Measurements from ENCODE around the gene DLL4.

The DLL4 gene

DNA sequence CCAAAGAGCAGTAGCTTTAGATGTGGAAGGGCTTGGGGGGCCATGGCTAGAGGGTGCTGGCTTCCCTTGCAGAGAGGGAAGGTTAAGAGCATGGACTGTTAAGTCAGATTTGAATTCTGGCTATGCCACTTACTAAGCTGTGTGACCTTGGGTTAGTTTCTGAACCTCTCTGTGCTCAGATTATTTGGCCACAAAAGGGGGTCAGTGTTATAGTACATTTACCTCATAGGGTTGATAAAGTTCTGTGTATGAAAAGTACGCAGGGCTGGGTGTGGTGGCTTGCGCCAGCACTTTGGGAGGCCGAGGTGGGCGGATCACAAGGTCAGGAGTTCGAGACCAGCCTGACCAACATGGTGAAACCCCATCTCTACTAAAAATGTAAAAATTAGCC lies 28.1 kb upstream of the DLL4 start:
- H3K27ac ChIP-seq (ENCODE audit: low read length) = no peak overlapping the region
- H3K4me1 ChIP-seq (ENCODE audit: insufficient read depth, low read length) = peaks cover 11% of the 10 kb centered on the region; the same call in 1 of the 2 replicates
- H3K4me2 ChIP-seq (ENCODE audit: insufficient read depth, low read length) = no peak overlapping the region
- H3K9me3 ChIP-seq (ENCODE audit: insufficient read depth, low read length, severe bottlenecking) = no peaks in the 10 kb centered on the region
- H3K79me2 ChIP-seq (ENCODE audit: insufficient read depth, low read length) = peaks cover 7% of the 10 kb centered on the region; the same call in 1 of the 2 replicates
- H3K4me3 ChIP-seq (ENCODE audit: low read depth in 1 of 2, low read length in 2 of 2) = no peak overlapping the region
- H3K9ac ChIP-seq (ENCODE audit: low read depth, low read length) = no peak overlapping the region
- peaks cover 36% of the 10 kb centered on the region for H4K20me1 ChIP-seq (ENCODE audit: insufficient read depth, low read length)
- no peak for DNase-seq
- peaks cover 53% of the 10 kb centered on the region for H3K36me3 ChIP-seq (ENCODE audit: insufficient read depth, low read length)
- TF ChIP-seq EZH2 (IDR thresholded peaks at IDR 0.05; ENCODE audit: borderline replicate concordance, low read depth, low read length, severe bottlenecking) (no peak), CTCF (IDR thresholded peaks at IDR 0.05; ENCODE audit: borderline replicate concordance, extremely low read depth, low read length, poor library complexity, severe bottlenecking) (no peak)
- no peak overlapping the region for H2AFZ ChIP-seq (ENCODE audit: low read depth, low read length)
- no peak for ATAC-seq (ENCODE audit: insufficient read depth, low read depth)
- no peaks in the 10 kb centered on the region for H3K27me3 ChIP-seq (ENCODE audit: insufficient read depth, low read length, poor library complexity)

DNA sequence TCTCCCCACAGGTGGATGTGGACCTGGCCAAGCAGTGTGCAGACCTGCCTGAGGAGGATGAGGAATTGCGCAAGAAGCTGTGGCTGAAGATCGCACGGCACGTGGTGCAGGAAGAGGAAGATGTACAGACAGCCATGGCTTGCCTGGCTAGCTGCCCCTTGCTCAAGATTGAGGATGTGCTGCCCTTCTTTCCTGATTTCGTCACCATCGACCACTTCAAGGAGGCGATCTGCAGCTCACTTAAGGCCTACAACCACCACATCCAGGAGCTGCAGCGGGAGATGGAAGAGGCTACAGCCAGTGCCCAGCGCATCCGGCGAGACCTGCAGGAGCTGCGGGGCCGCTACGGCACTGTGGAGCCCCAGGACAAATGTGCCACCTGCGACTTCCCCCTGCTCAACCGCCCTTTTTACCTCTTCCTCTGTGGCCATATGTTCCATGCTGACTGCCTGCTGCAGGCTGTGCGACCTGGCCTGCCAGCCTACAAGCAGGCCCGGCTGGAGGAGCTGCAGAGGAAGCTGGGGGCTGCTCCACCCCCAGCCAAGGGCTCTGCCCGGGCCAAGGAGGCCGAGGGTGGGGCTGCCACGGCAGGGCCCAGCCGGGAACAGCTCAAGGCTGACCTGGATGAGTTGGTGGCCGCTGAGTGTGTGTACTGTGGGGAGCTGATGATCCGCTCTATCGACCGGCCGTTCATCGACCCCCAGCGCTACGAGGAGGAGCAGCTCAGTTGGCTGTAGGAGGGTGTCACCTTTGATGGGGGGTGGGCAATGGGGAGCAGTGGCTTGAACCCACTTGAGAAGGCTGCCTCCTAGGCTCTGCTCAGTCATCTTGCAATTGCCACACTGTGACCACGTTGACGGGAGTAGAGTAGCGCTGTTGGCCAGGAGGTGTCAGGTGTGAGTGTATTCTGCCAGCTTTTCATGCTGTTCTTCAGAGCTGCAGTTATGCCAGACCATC lies 26.3 kb upstream of the DLL4 start:
- Histone ChIP-seq H3K4me2 (ENCODE audit: insufficient read depth, low read length) (no peak overlapping the region), H3K79me2 (ENCODE audit: insufficient read depth, low read length) (0 out of 2 replicates have a peak, but pooled peaks cover 6% of the 10 kb centered on the region), H4K20me1 (ENCODE audit: insufficient read depth, low read length) (peaks cover 36% of the 10 kb centered on the region), H3K9me3 (ENCODE audit: insufficient read depth, low read length, severe bottlenecking) (no peaks in the 10 kb centered on the region), H3K4me3 (ENCODE audit: low read depth in 1 of 2, low read length in 2 of 2) (no peak overlapping the region), H3K27ac (ENCODE audit: low read length) (no peak overlapping the region), H3K9ac (ENCODE audit: low read depth, low read length) (no peak overlapping the region), H3K36me3 (ENCODE audit: insufficient read depth, low read length) (peaks cover 52% of the 10 kb centered on the region), H2AFZ (ENCODE audit: low read depth, low read length) (no peak overlapping the region), H3K4me1 (ENCODE audit: insufficient read depth, low read length) (peaks cover 24% of the 10 kb centered on the region), H3K27me3 (ENCODE audit: insufficient read depth, low read length, poor library complexity) (no peaks in the 10 kb centered on the region)
- no peak for DNase-seq
- TF ChIP-seq EZH2 (IDR thresholded peaks at IDR 0.05; ENCODE audit: borderline replicate concordance, low read depth, low read length, severe bottlenecking) = no peak
- TF ChIP-seq CTCF (IDR thresholded peaks at IDR 0.05; ENCODE audit: borderline replicate concordance, extremely low read depth, low read length, poor library complexity, severe bottlenecking) = no peak
- ATAC-seq (ENCODE audit: insufficient read depth, low read depth) = no peak

DNA sequence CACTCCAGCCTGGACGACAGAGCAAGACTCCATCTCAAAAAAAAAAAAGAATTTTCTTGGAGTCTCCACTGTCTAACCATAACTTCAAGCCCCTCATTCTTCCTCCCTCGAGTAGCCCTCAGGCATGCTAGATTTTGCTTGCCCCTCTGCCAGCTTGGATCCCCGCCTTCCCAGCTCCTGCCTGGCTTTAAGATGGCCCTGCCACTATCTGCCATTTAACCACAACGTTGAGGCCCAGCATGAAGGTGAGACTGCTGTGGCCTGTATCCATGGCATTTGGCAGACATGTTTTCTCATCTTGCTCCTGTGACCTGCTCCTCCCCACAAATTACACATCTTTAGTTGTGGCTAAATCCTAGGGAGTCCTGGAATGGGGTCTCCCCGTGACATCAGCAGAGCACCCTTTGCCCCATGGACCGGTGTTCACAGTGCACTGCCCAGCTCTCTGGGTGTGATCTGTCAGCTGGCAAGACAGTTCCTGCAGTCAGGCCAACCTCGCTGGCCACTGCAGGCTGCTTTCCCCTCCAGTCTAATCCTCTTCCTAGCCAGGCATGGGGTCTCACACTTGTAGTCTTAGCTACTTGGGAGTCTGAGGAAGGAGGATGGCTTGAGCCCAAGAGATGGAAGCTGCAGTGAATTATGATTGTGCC lies 24.5 kb upstream of the DLL4 start:
- peaks cover 24% of the 10 kb centered on the region for H3K4me1 ChIP-seq (ENCODE audit: insufficient read depth, low read length)
- H4K20me1 ChIP-seq (ENCODE audit: insufficient read depth, low read length) = peaks cover 36% of the 10 kb centered on the region
- peaks cover 36% of the 10 kb centered on the region for H3K36me3 ChIP-seq (ENCODE audit: insufficient read depth, low read length)
- no peak for TF ChIP-seq EZH2 (IDR thresholded peaks at IDR 0.05; ENCODE audit: borderline replicate concordance, low read depth, low read length, severe bottlenecking)
- TF ChIP-seq CTCF (IDR thresholded peaks at IDR 0.05; ENCODE audit: borderline replicate concordance, extremely low read depth, low read length, poor library complexity, severe bottlenecking) = no peak
- ATAC-seq (ENCODE audit: insufficient read depth, low read depth) = no peak
- no peak overlapping the region for H3K4me3 ChIP-seq (ENCODE audit: low read depth in 1 of 2, low read length in 2 of 2)
- DNase-seq = no peak
- H3K27ac ChIP-seq (ENCODE audit: low read length) = no peak overlapping the region
- H3K27me3 ChIP-seq (ENCODE audit: insufficient read depth, low read length, poor library complexity) = no peaks in the 10 kb centered on the region
- H3K9ac ChIP-seq (ENCODE audit: low read depth, low read length) = no peak overlapping the region
- H3K9me3 ChIP-seq (ENCODE audit: insufficient read depth, low read length, severe bottlenecking) = no peaks in the 10 kb centered on the region
- H2AFZ ChIP-seq (ENCODE audit: low read depth, low read length) = no peak overlapping the region
- no peak overlapping the region for H3K4me2 ChIP-seq (ENCODE audit: insufficient read depth, low read length)
- 0 out of 2 replicates have a peak, but pooled peaks cover 6% of the 10 kb centered on the region for H3K79me2 ChIP-seq (ENCODE audit: insufficient read depth, low read length)
